Measurements from ENCODE around the gene COPE. TPM values are rescaled to one million over a fixed set of nuclear protein-coding genes. Genes with fewer than 3 reads are reported as not detected.

COPE gene
- total and polyA plus RNA-seq, 2 of the 4 experiments (the other 2 are of a cell fraction): 347 to 461 TPM

DNA sequence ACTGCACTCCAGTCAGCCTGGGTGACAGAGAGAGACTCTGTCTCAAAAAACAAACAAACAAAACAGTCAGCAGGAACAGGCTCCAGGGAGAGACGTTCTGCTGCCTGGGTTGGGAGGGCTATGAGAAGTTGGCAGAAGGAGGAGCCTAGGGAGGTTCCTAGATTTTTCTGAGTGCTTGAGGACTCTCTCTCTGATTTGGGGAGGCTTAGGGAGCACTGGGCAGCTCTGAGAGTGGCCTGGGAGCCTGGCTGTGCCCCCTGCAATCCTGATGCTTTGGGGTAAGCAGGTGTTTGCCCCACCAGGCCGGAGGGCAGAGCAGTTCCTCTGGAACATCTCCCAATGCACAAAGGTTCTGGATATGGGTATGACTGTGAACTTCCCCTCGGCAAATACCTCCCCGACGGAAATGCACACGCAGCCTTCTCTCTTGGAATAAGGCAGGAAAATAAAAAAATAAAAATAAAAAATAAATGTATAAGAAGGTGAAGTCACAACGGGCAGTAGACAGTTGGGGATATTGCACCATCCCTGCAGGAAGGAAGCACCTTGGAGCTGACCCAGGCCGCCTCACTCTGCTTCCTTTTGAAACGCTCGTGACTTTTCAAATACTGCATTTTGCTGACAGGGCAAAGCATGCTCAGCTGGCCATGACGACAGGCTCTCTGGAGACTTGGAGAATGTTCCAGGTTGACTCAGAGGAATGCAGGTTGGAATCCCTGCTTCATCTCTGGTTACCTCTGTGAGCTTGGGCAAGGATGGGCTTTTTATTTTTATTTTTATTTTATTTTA lies 48.4 kb upstream of the COPE start:
- Histone ChIP-seq H3K36me3 (ENCODE audit: control insufficient read depth, insufficient read depth, low read length) (no peaks in the 10 kb centered on the region), H3K27ac (ENCODE audit: insufficient read depth, low read length) (no peak overlapping the region), H4K5ac (ENCODE audit: low read depth, low read length) (no peak overlapping the region), H2BK5ac (ENCODE audit: low read depth, low read length, poor library complexity, severe bottlenecking) (no peak overlapping the region), H3K4me1 (ENCODE audit: control insufficient read depth, insufficient read depth, low read length) (peaks cover 10% of the 10 kb centered on the region), H2AK9ac (replicated peaks; ENCODE audit: low read depth, low read length, poor library complexity) (no peak overlapping the region), H3K18ac (ENCODE audit: low read depth, low read length) (no peak overlapping the region), H2AFZ (replicated peaks; ENCODE audit: low read length, poor library complexity) (peak overlapping the region; percentile 69), H2BK120ac (ENCODE audit: low read depth, low read length) (0 out of 2 replicates have a peak overlapping the region, but pooled peaks have one; percentile 60), H3K79me1 (ENCODE audit: low read depth in 1 of 2, low read length in 2 of 2) (no peaks in the 10 kb centered on the region), H3K56ac (ENCODE audit: extremely low read depth, insufficient read depth, low read length) (no peak overlapping the region), H3K27me3 (ENCODE audit: control insufficient read depth, insufficient read depth, low read length) (no peaks in the 10 kb centered on the region), H3K4me2 (ENCODE audit: low read depth, low read length) (no peak overlapping the region), H3K23ac (ENCODE audit: low read depth, low read length) (no peak overlapping the region), H3K9ac (ENCODE audit: low read depth, low read length) (no peak overlapping the region), H4K20me1 (ENCODE audit: insufficient read depth, low read length) (no peaks in the 10 kb centered on the region), H3K9me3 (ENCODE audit: control insufficient read depth, insufficient read depth, low read length) (no peaks in the 10 kb centered on the region), H3K9me1 (ENCODE audit: insufficient read depth, low read length) (no peaks in the 10 kb centered on the region), H4K8ac (ENCODE audit: low read depth in 2 of 2, low read length in 2 of 2) (peak overlapping the region in 1 of 2 experiments; percentile 24; a peak in 1 of 4 replicates), H3K14ac (replicated peaks; ENCODE audit: low read depth, low read length) (peak overlapping the region; percentile 5; the same call in 1 of the 2 replicates), H4K91ac (ENCODE audit: insufficient read depth, low read depth, low read length) (no peak overlapping the region), H2AK5ac (ENCODE audit: low read depth, low read length) (no peak overlapping the region), H3K4me3 (ENCODE audit: insufficient read depth, low read depth, low read length) (no peak overlapping the region), H3K4ac (ENCODE audit: low read depth, low read length) (no peak overlapping the region), H2BK20ac (ENCODE audit: low read depth, low read length) (0 out of 2 replicates have a peak overlapping the region, but pooled peaks have one; percentile 3), H2BK15ac (ENCODE audit: low read depth, low read length) (no peak overlapping the region; the same call in 2 of the 3 replicates)
- dilution Hi-C loops (cut with HindIII; ENCODE audit: low sequenced_read_pairs, unreplicated experiment) (no loop called here), in situ Hi-C loops (cut with MboI; ENCODE audit: low sequenced_read_pairs) (no loop called here), intact Hi-C loops (cut with micrococcal nuclease) (no loop called here)
- no TSS peak for BruUV-seq (replicated peaks)
- TF ChIP-seq, protein P1, sequence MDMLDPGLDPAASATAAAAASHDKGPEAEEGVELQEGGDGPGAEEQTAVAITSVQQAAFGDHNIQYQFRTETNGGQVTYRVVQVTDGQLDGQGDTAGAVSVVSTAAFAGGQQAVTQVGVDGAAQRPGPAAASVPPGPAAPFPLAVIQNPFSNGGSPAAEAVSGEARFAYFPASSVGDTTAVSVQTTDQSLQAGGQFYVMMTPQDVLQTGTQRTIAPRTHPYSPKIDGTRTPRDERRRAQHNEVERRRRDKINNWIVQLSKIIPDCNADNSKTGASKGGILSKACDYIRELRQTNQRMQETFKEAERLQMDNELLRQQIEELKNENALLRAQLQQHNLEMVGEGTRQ (IDR thresholded peaks at IDR 0.05; ENCODE audit: low read depth, low read length): no peak
- TF ChIP-seq RFX5 (IDR thresholded peaks at IDR 0.05; ENCODE audit: low read depth, low read length) (no peak), POLR2A (IDR thresholded peaks at IDR 0.05; ENCODE audit: low read depth, low read length) (no peak), MAFK (IDR thresholded peaks at IDR 0.05; ENCODE audit: low read depth, low read length) (peak; percentile 94), CEBPB (IDR thresholded peaks at IDR 0.05; ENCODE audit: low read depth, low read length) (0 out of 2 replicates have a peak, but pooled peaks have one; percentile 9), MXI1 (IDR thresholded peaks at IDR 0.05; ENCODE audit: borderline replicate concordance, low read depth, low read length) (no peak), FOS (IDR thresholded peaks at IDR 0.05; ENCODE audit: low read depth, low read length) (no peak), BHLHE40 (IDR thresholded peaks at IDR 0.05; ENCODE audit: low read depth, low read length) (no peak), MAZ (IDR thresholded peaks at IDR 0.05; ENCODE audit: borderline replicate concordance, low read depth, low read length) (no peak), SMC3 (IDR thresholded peaks at IDR 0.05; ENCODE audit: low read depth, low read length) (no peak), NFE2L2 (IDR thresholded peaks at IDR 0.05; ENCODE audit: low read depth, low read length) (no peak)
- TF ChIP-seq, protein P2, sequence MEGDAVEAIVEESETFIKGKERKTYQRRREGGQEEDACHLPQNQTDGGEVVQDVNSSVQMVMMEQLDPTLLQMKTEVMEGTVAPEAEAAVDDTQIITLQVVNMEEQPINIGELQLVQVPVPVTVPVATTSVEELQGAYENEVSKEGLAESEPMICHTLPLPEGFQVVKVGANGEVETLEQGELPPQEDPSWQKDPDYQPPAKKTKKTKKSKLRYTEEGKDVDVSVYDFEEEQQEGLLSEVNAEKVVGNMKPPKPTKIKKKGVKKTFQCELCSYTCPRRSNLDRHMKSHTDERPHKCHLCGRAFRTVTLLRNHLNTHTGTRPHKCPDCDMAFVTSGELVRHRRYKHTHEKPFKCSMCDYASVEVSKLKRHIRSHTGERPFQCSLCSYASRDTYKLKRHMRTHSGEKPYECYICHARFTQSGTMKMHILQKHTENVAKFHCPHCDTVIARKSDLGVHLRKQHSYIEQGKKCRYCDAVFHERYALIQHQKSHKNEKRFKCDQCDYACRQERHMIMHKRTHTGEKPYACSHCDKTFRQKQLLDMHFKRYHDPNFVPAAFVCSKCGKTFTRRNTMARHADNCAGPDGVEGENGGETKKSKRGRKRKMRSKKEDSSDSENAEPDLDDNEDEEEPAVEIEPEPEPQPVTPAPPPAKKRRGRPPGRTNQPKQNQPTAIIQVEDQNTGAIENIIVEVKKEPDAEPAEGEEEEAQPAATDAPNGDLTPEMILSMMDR (conservative IDR thresholded peaks at IDR 0.05; ENCODE audit: low read depth, low read length): no peak
- POLR2A ChIA-PET (ENCODE audit: unreplicated experiment): no interaction called here
- ATAC-seq (ENCODE audit: low read depth) (peak; percentile 53), DNase-seq (peak; percentile 32)
- WGBS, 2 experiments (ENCODE audit: extremely low coverage in 2 of 2, insufficient read length in 1 of 2): 56% methylated on average over 3 of the region's 11 CpGs; no CpG with 5 or more reads in 1 of the 2 experiments
- CTCF ChIA-PET: no interaction called here
